Activated gamma-delta T cell treated with Interleukin-2 at 50 U/mL for 16 hours (primary cell): Measurements from ENCODE around the gene MRPS12.
A peak's percentile ranks its signal among the peaks of the same experiment; 100 is the strongest.
"Not testable (repeated sequence)": the region's sequence is repeated elsewhere in the genome, so short reads cannot be mapped to it uniquely, and the experiment has no call there.

Source experiments
- DNase-seq: peaks from one replicate; pipeline ENCODE4 v3.0.0-alpha.2; 2020

The MRPS12 gene

GRCh38 chr19:38912600-38913514 is 17.9 kb upstream of the MRPS12 start:
- no peak for DNase-seq

- DNase-seq: no peak
Observed at GRCh38 chr19:38913958-38914357, 16.8 kb upstream of the MRPS12 start.

- DNase-seq: no peak
Observed at GRCh38 chr19:38915329-38916321, 15.1 kb upstream of the MRPS12 start.

- DNase-seq: no peak
Observed at GRCh38 chr19:38917516-38917915, 13.2 kb upstream of the MRPS12 start.

GRCh38 chr19:38917921-38918491 is 12.7 kb upstream of the MRPS12 start:
- no peak for DNase-seq

- DNase-seq: no peak
Observed at GRCh38 chr19:38918526-38918925, 12.2 kb upstream of the MRPS12 start.

- no peak for DNase-seq
Observed at GRCh38 chr19:38919837-38920601, 10.7 kb upstream of the MRPS12 start.

GRCh38 chr19:38920602-38921419 is 9.9 kb upstream of the MRPS12 start:
- DNase-seq: no peak

- no peak for DNase-seq
Observed at GRCh38 chr19:38921420-38922274, 9.1 kb upstream of the MRPS12 start.

GRCh38 chr19:38922482-38922881 is 8.3 kb upstream of the MRPS12 start:
- DNase-seq: no peak

GRCh38 chr19:38924388-38924787 is 6.4 kb upstream of the MRPS12 start:
- DNase-seq: peak; percentile 37

- DNase-seq: no peak
Observed at GRCh38 chr19:38928391-38929001, 2.2 kb upstream of the MRPS12 start.

- DNase-seq: peak; percentile 92
Observed at GRCh38 chr19:38929929-38930775, 592 bp upstream of the MRPS12 start, which contains the start of gene SARS2. SARS2 (minus strand) TSS chr19:38930763; CDS start chr19:38930736, 27 bp downstream.

- no peak for DNase-seq
Observed at GRCh38 chr19:38931521-38931793, 713 bp downstream of the MRPS12 start.

GRCh38 chr19:38932425-38933179 is 1.9 kb downstream of the MRPS12 start:
- DNase-seq: peak; percentile 32

- no peak for DNase-seq
Observed at GRCh38 chr19:38933544-38933943, 2.8 kb downstream of the MRPS12 start.

- DNase-seq: no peak
Observed at GRCh38 chr19:38939957-38940356, 9.2 kb downstream of the MRPS12 start.

- not testable (repeated sequence) for DNase-seq
Observed at GRCh38 chr19:38941466-38941865, 10.7 kb downstream of the MRPS12 start.
